Measurements from ENCODE around the gene TMEM271.
"Not testable (repeated sequence)": the region's sequence is repeated elsewhere in the genome, so short reads cannot be mapped to it uniquely, and the experiment has no call there.

TMEM271 gene

GRCh38 chr4:598925-599324 lies 22.8 kb upstream of the TMEM271 start:
- Mint-ChIP-seq H3K9me3 (peaks cover 12% of the 10 kb centered on the region), H3K27me3 (peaks cover 42% of the 10 kb centered on the region), H3K36me3 (ENCODE audit: low read depth) (no peaks in the 10 kb centered on the region), H3K27ac (no peak overlapping the region), H3K4me1 (peaks cover 12% of the 10 kb centered on the region), H3K4me3 (no peak overlapping the region)
- ATAC-seq (no peak), DNase-seq (no peak)

- no peak for DNase-seq
- H3K36me3 Mint-ChIP-seq (ENCODE audit: low read depth): peaks cover 3% of the 10 kb centered on the region
- peaks cover 53% of the 10 kb centered on the region for H3K27me3 Mint-ChIP-seq
These were observed 16.9 kb upstream of the TMEM271 start for GRCh38 chr4:592825-593520.

DNA sequence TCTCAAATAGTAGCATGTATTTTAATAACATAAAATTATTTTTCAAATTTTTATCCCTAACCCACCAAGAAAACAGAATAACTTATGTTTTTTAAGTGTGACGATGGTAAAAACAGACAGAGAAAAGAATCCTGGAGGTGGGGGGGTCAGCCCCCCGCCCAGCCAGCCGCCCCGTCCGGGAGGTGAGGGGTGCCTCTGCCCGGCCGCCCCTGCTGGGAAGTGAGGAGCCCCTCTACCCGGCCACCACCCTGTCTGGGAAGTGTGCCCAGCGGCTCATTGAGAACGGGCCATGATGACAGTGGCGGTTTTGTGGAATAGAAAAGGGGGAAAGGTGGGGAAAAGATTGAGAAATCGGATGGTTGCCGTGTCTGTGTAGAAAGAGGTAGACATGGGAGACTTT lies 16.1 kb upstream of the TMEM271 start:
- H3K4me1 Mint-ChIP-seq; H3K36me3 Mint-ChIP-seq (ENCODE audit: low read depth); ATAC-seq; H3K4me3 Mint-ChIP-seq; H3K27ac Mint-ChIP-seq; DNase-seq: not testable (repeated sequence)
- Mint-ChIP-seq H3K9me3 (peaks cover 15% of the 10 kb centered on the region), H3K27me3 (peaks cover 49% of the 10 kb centered on the region)

More at GRCh38 chr4:592825-593520, 16.9 kb upstream of the TMEM271 start:
- no peak overlapping the region for H3K27ac Mint-ChIP-seq
- no peak for ATAC-seq
- H3K4me3 Mint-ChIP-seq: no peak overlapping the region
- no peaks in the 10 kb centered on the region for H3K4me1 Mint-ChIP-seq
- H3K9me3 Mint-ChIP-seq: peaks cover 15% of the 10 kb centered on the region

GRCh38 chr4:590313-590841 lies 14.3 kb upstream of the TMEM271 start:
- Mint-ChIP-seq H3K36me3 (ENCODE audit: low read depth) (peaks cover 3% of the 10 kb centered on the region), H3K9me3 (peaks cover 13% of the 10 kb centered on the region), H3K4me1 (no peaks in the 10 kb centered on the region), H3K27ac (no peak overlapping the region), H3K4me3 (no peak overlapping the region), H3K27me3 (peaks cover 44% of the 10 kb centered on the region)
- DNase-seq (no peak), ATAC-seq (no peak)

DNA sequence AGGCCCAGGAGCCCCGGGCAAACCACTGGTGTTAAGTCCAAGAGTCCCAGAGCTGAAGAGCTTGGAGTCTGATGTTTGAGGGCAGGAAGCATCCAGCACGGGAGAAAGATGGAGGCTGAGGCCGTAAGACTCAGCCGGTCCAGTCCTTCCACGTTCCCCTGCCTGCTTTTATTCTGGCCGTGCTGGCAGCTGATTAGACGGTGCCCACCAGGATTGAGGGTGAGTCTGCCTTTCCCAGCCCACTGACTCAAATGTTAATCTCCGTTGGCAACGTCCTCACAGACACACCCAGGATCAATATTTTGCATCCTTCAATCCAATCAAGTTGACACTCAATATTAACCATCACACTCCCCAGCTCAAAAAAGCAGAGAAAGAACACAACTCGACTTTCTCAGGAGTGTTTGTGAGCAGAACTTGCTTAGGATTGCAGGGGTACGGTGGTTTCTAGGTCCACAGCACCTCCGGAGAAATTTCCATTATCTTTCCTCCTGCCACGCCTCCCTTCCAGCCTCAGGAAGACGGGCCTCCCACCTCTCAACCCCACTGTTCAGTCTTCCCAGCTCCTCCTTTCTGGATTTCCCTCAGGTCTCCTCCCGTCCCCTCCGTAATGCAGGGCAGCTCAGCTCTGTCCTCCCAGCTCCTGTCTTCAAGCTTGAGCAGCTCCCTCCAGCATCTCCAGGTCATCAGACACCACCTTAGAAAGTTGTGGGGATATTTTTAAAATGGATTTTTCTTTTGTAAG lies 13.3 kb upstream of the TMEM271 start:
- DNase-seq (no peak), ATAC-seq (no peak)
- Mint-ChIP-seq H3K4me1 (no peaks in the 10 kb centered on the region), H3K9me3 (peaks cover 10% of the 10 kb centered on the region), H3K27me3 (peaks cover 42% of the 10 kb centered on the region), H3K4me3 (no peak overlapping the region), H3K27ac (no peak overlapping the region), H3K36me3 (ENCODE audit: low read depth) (peaks cover 3% of the 10 kb centered on the region)

DNA sequence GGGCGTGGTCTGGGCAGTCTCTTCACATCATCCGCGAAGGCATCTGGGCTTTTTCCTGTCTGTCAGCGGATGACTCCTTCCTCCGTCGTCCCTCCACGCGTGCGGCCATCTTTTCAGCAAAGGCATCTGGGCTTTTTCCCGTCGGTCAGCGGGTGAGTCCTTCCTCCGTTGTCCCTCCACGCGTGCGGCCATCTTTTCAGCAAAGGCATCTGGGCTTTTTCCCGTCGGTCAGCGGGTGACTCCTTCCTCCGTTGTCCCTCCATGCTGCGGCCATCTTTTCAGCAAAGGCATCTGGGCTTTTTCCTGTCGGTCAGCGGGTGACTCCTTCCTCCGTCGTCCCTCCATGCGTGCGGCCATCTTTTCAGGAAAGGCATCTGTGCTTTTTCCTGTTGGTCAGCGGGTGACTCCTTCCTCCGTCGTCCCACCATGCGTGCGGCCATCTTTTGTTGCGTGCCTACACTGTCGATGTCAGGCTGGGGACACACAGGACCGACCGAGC lies 12.3 kb upstream of the TMEM271 start:
- Mint-ChIP-seq H3K27me3 (peaks cover 44% of the 10 kb centered on the region), H3K4me3 (no peak overlapping the region), H3K9me3 (peaks cover 15% of the 10 kb centered on the region), H3K27ac (no peak overlapping the region), H3K4me1 (no peaks in the 10 kb centered on the region), H3K36me3 (ENCODE audit: low read depth) (peaks cover 3% of the 10 kb centered on the region)
- ATAC-seq: no peak
- DNase-seq: no peak

DNA sequence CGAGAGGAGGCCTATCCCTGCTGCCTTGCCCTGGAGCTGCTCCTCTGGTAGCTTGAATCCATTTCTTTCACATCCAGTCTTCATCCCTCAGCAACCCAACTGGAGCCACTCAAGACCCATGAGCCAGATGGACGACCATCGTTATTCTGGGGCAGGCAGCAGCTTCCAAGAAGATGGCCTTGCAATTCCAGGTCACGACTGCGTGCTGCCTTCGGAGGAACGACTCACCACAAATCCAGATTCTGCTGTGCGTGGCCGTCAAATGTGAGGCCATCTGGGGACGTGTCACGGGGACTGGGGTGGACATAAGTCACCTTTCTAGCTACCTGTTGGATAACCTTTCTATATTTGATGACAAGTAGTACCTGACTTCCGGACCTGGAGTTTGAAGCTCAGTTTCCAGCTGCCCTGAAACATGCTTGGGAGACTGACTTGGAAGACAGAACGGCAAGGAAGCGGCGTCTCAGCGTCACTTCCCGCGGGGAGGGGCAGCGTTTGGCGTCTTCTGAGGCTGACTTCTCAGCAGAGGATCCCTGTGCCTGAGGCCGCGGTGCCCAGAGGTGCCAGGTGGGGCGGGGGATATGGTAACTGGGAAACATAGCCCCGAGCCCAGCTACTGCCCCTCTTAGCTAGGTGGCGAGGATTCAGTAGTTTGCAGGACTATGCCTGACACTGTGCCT lies 11.7 kb upstream of the TMEM271 start:
- Mint-ChIP-seq H3K4me3 (no peak overlapping the region), H3K27ac (no peak overlapping the region), H3K36me3 (ENCODE audit: low read depth) (peaks cover 3% of the 10 kb centered on the region), H3K27me3 (peaks cover 41% of the 10 kb centered on the region), H3K4me1 (no peaks in the 10 kb centered on the region), H3K9me3 (peaks cover 19% of the 10 kb centered on the region)
- no peak for DNase-seq
- no peak for ATAC-seq

DNA sequence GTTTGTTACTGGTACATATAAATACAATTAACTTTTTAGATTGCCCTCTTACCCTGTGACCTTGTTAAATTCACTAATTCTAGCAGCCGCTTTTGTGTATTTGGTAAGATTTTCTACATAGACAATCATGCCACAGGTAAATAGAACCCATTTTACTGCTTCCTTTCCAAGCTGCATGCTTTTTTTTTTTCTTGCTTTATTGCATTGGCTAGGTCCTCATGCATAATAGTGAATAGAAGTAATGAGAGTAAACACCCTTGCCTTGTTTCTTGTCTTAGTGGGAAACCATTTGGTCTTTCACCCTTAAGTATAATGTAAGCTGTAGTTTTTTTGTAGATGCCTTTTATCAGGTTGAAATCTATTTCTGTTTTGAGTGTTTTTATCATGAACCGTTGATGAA lies 7.7 kb upstream of the TMEM271 start:
- H3K27ac Mint-ChIP-seq: no peak overlapping the region
- H3K27me3 Mint-ChIP-seq: peaks cover 55% of the 10 kb centered on the region
- H3K4me1 Mint-ChIP-seq: no peaks in the 10 kb centered on the region
- no peak for DNase-seq
- H3K4me3 Mint-ChIP-seq: no peak overlapping the region
- peaks cover 19% of the 10 kb centered on the region for H3K9me3 Mint-ChIP-seq
- ATAC-seq: no peak
- peaks cover 3% of the 10 kb centered on the region for H3K36me3 Mint-ChIP-seq (ENCODE audit: low read depth)

DNA sequence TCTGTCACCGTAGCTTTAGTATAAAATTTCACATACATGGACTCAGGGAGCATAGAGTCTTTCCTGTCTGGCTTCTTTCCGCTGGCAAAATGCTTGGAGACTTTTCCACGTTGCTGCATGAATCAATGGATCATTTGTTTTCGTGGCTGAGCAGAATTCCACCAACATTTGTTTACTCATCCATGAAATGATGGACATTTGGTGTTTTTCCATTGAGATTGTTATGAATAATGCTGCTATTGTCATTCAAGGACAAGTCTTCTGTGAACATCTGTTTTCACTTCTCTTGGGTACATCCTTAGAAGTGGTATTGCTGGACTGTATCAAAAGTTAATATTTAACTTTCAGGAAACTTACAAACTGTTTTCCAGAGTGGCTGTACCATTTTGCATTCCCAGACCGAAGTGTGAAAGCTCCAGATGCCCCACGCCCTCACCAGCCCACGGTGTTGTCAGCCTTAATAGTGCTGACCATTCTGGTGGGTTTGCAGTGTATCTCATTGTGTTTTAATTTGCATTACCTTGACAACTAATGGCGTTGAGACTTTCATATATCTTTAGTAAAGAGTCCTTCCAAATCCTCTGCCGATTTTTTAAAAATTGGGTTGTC lies 5.8 kb upstream of the TMEM271 start:
- Mint-ChIP-seq H3K9me3 (peaks cover 15% of the 10 kb centered on the region), H3K4me3 (no peak overlapping the region), H3K27ac (no peak overlapping the region), H3K27me3 (peaks cover 63% of the 10 kb centered on the region), H3K36me3 (ENCODE audit: low read depth) (no peaks in the 10 kb centered on the region), H3K4me1 (peaks cover 9% of the 10 kb centered on the region)
- DNase-seq: no peak
- ATAC-seq: no peak

- no peak overlapping the region for H3K27ac Mint-ChIP-seq
- H3K27me3 Mint-ChIP-seq: peaks cover 62% of the 10 kb centered on the region
- peaks cover 15% of the 10 kb centered on the region for H3K9me3 Mint-ChIP-seq
- ATAC-seq: no peak
- H3K4me1 Mint-ChIP-seq: peaks cover 9% of the 10 kb centered on the region
- no peaks in the 10 kb centered on the region for H3K36me3 Mint-ChIP-seq (ENCODE audit: low read depth)
- DNase-seq: no peak
- H3K4me3 Mint-ChIP-seq: no peak overlapping the region
These were observed 5.1 kb upstream of the TMEM271 start for GRCh38 chr4:581181-581580.

DNA sequence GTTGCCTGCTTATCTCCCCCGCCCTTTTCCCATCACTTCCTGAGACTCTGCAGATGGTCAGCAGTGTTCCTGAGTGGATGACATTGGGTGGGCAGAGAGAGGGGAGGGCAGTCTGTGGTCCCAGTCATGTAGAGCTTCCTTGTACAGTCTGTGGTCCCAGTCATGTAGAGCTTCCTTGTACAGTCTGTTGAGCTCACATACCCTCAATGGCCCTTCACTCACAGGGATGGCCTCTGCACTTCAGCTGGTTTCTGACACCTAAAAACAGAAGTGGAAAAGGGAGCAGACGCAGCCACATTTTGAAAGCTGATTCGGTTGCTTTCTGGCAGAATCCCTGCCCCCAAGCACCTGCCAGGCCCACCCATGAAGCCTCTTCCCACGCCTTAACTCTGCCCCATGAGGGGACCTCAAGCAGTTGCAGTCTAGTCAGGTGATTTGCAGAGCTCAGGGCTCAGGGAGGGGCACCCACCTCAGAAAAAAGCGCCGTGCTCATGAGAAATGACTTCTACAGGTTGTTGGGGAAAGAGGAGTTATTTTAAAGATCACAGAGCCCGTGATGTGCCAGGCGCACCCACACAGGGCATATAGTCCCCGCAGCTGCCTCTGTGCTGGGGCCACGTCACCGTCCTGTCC lies 3.6 kb upstream of the TMEM271 start:
- Mint-ChIP-seq H3K27ac (no peak overlapping the region), H3K4me3 (no peak overlapping the region), H3K9me3 (peaks cover 13% of the 10 kb centered on the region), H3K27me3 (peaks cover 58% of the 10 kb centered on the region), H3K36me3 (ENCODE audit: low read depth) (no peaks in the 10 kb centered on the region), H3K4me1 (peaks cover 9% of the 10 kb centered on the region)
- ATAC-seq (no peak), DNase-seq (no peak)

DNA sequence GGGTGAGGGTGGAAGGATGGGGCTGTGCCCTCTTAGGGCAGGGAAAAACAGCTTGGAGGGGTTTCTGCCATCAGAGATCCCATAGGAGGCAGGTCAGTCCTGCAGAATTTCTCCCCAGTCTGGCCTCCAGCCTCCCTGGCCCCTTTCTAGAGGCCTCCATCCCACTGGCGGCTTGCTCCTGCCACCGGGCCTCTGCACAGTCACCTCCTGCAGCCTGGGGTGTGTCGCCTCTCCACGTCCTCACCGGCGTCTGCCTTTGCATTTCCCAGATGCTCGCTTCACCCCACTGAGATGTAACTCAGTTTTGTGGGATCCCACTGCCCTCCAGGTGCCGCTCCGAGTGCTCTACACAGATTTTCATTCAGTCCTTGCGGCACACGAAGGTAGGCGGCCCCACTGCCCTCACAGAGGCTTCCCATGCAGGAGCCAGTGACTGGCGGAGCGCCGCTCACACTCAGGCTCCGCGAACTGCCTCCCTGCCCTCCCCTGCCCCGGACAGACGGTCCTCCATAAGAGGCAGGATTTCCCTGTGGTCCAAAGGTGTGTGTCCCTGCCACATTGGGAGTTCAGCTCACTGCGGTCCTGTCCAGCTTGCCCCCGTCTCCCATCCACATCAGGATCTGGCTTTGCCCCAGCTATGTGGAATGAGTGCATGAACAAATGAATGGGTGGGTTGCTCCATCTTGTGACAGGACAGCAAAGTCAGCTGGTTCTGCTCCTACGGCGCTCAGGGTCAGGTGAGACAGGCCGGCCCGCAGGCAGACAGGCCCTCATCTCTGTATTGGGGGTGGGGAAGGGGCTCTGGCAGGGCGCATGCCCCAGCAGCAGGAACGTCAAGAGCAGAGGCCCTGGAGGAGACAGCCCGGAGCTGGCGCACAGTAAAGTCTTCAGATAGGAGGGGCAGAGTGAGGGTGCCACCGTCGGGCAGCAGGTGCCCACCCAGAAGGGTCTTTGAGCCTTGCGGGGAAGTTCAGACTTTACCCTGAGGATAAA lies 2.7 kb upstream of the TMEM271 start:
- Mint-ChIP-seq H3K4me3 (no peak overlapping the region), H3K27me3 (peaks cover 59% of the 10 kb centered on the region)

More for the DNA sequence above, 2.7 kb upstream of the TMEM271 start:
- Mint-ChIP-seq H3K4me1 (peaks cover 13% of the 10 kb centered on the region), H3K9me3 (peaks cover 6% of the 10 kb centered on the region), H3K27ac (no peak overlapping the region), H3K36me3 (ENCODE audit: low read depth) (no peaks in the 10 kb centered on the region)
- ATAC-seq (no peak), DNase-seq (no peak)

Measured in activated naive CD8-positive, alpha-beta T cell treated with anti-CD3 and anti-CD28 coated beads, Interleukin-2, amount 50 U/mL, for 24 hours (primary cell).